Measurements from ENCODE around the gene PRKRIP1.
"Not testable (repeated sequence)": the region's sequence is repeated elsewhere in the genome, so short reads cannot be mapped to it uniquely, and the experiment has no call there.

PRKRIP1 gene

GRCh38 chr7:102404005-102404861, 8.1 kb downstream of the PRKRIP1 start:
- no peak for DNase-seq (ENCODE audit: low spot score)

GRCh38 chr7:102404862-102405188, 8.7 kb downstream of the PRKRIP1 start:
- DNase-seq (ENCODE audit: low spot score) = not testable (repeated sequence)

GRCh38 chr7:102407910-102408309, 11.7 kb downstream of the PRKRIP1 start:
- DNase-seq (ENCODE audit: low spot score) = no peak

DNA sequence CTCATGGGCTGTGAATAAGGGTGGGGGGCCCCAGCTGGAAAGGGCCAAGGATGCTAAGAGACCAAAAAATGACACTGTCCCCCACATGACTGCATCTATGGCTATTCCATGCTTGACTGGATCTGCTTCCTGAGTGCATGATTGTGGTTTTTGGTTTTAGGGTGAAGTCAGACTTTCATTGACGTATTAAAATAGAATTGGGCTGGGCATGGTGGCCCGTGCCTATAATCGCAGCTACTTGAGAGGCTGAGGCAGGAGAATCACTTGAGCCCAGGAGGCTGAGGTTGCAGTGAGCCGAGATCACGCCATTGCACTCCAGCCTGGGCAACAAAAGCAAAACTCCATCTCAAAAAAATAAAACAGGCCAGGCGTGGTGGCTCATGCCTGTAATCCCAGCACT, 12.4 kb downstream of the PRKRIP1 start:
- DNase-seq (ENCODE audit: low spot score) = not testable (repeated sequence)

DNA sequence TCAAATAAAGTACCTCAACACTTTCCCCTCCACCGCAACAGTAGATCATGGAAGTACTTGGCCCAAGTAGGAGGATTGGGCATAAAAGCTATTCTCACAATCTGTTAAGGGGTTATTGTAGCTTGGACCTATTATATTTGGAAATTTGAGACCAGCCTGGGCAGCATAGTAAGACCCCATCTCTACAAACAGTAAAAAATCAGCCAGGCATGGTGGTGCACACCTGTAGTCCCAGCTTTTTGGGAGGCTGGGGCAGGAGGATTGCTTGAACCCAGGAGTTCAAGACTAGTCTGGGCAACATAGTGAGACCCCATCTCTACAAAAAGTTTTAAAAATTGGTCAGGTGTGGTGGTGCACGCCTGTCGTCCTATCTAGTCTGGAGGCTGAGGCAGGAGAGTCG, 13.2 kb downstream of the PRKRIP1 start:
- DNase-seq (ENCODE audit: low spot score) = no peak

- no peak for DNase-seq (ENCODE audit: low spot score)
Observed at GRCh38 chr7:102410123-102410522, 14.0 kb downstream of the PRKRIP1 start.

- DNase-seq (ENCODE audit: low spot score) = no peak
Observed at GRCh38 chr7:102410918-102411317, 14.8 kb downstream of the PRKRIP1 start.

GRCh38 chr7:102412548-102412947, 16.4 kb downstream of the PRKRIP1 start:
- DNase-seq (ENCODE audit: low spot score) = no peak

- DNase-seq (ENCODE audit: low spot score) = no peak
Observed at GRCh38 chr7:102413091-102413490, 16.9 kb downstream of the PRKRIP1 start.

- DNase-seq (ENCODE audit: low spot score) = no peak
Observed at GRCh38 chr7:102413611-102414010, 17.4 kb downstream of the PRKRIP1 start.

DNA sequence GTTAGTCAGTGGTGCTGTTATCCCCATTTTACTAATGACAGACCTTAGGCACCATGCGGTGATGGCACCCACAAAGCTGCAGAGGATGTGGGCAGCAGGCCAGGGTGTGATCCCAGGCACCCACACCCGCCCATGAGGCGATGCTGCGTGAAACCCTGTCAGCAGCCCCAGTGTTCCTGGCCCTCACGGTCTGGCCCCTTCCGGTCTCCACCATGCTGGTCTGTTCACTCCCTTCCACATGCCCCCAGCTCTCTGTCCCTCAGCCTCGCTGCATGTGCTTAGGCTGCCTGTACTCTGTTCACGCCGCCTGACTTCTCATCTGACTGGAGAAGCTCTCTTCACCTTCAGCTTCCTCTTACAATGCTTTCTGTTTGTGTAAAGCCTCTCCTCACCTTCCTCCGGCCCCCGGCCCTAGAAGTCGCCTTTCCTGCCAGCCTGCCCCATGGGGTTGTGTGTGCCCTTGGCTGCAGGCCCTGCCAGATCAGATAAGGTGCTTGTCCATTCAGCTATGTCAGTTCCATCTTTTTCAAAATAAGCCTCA, 19.6 kb downstream of the PRKRIP1 start:
- DNase-seq (ENCODE audit: low spot score) = no peak

DNA sequence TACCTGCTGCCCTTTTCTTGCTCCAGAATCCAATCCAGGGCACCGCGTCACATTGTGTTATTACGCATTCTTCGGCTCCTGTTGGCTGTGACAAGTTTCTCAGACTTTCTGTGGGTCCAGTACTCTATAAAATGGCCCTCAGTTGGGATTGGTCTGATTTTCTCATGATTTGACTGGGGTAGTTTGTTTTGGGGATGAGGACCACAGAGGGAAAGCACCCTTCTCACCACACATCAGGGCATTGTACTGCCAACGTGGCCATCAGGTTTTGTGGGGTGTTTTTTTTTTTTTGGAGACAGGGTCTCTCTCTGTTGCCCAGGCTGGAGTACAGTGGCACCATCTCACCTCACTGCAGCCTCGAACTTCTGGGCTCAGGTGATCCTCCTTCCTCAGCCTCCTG, 20.2 kb downstream of the PRKRIP1 start:
- DNase-seq (ENCODE audit: low spot score) = no peak

GRCh38 chr7:102417105-102417504, 20.9 kb downstream of the PRKRIP1 start:
- no peak for DNase-seq (ENCODE audit: low spot score)

- no peak for DNase-seq (ENCODE audit: low spot score)
Observed at GRCh38 chr7:102418592-102418991, 22.4 kb downstream of the PRKRIP1 start.

DNA sequence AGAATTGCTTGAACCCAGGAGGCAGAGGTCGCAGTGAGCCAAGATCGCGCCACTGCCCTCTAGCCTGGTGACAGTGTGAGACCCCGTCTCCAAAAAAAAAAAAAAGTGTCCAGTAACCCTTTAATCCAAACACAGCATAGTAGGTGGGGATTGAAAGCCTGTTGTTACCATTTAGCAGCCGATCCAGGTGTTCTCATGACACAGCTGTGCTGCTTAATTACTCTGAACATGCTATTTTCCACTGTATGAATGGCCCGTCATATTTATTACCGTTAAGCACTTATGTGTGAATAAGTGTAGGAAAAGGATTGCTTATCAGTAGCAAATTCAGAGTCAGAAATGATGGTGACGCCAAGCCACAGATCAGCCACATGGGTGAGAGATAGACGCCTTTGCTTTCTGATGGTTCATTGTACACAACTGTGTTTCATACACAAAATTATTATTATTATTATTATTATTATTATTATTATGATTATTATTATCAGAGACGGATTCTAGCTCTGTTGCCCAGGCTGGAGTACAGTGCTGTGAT, 25.6 kb downstream of the PRKRIP1 start:
- DNase-seq (ENCODE audit: low spot score) = no peak

GRCh38 chr7:102424129-102424551, 28.0 kb downstream of the PRKRIP1 start:
- DNase-seq (ENCODE audit: low spot score) = no peak

GRCh38 chr7:102424787-102425218, 28.6 kb downstream of the PRKRIP1 start:
- no peak for DNase-seq (ENCODE audit: low spot score)

- no peak for DNase-seq (ENCODE audit: low spot score)
Observed at GRCh38 chr7:102425639-102426267, 29.6 kb downstream of the PRKRIP1 start.

- no peak for DNase-seq (ENCODE audit: low spot score)
Observed at GRCh38 chr7:102426268-102427018, 30.3 kb downstream of the PRKRIP1 start.

DNA sequence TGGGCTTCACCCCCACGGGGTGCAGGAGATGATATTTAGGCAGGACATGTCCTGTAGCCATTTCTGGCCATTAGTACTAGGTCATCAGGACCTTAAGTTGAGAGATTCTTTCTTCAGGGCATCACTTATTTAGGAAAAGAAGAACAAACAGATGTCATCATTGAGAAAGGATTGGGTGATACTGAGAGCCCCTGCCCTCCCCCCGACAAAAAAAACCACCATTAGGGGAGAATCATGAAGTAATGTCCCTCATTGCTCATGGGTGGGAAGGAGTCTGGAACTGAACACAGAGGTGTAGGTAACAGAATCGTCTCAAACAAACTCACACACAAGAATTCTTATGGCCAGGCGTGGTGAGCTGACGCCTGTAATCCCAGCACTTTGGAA, 30.8 kb downstream of the PRKRIP1 start:
- DNase-seq (ENCODE audit: low spot score) = no peak

GRCh38 chr7:102429141-102429899, 33.2 kb downstream of the PRKRIP1 start:
- no peak for DNase-seq (ENCODE audit: low spot score)

Data from putamen (tissue), 1 donor.